ENCODE measurements around the gene VSIG10L.

VSIG10L gene

DNA sequence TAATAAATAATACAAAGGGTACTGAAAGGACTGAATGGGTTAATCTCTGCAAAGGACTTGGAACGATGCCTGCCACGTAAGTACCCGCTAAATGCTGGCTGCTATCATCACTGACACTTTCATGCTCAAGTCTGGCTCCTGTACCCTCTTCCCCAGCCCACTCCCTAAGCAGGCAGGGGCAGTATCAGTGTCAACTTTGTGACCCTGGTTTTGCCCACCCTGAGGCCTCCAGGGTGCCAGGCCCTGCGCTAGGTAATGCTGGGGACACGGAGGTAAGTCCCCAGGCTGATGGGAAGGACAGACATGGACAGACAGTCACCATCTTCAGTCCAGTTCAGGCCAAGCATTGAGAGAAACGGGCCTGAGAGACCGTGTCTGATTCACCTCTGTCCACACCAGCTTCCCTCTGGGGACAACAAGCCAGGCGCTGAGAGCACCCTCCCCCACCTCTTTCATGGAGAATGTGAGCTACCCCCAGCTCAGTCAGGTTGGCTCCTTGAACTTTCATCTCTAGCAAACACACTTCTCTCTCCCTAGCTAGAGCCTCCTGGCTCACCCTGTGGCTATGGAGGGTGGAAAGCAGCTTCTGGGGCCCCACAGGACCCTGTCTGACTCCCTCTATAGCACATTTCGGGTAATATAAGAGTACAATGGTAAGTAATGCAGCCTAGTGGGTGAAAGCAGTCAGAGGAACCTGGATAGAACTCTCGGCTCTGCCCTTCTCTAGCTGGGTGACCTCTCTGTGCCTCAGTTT, 23.4 kb upstream of the VSIG10L start:
- DNase-seq (ENCODE audit: low spot score): peak; percentile 78

DNA sequence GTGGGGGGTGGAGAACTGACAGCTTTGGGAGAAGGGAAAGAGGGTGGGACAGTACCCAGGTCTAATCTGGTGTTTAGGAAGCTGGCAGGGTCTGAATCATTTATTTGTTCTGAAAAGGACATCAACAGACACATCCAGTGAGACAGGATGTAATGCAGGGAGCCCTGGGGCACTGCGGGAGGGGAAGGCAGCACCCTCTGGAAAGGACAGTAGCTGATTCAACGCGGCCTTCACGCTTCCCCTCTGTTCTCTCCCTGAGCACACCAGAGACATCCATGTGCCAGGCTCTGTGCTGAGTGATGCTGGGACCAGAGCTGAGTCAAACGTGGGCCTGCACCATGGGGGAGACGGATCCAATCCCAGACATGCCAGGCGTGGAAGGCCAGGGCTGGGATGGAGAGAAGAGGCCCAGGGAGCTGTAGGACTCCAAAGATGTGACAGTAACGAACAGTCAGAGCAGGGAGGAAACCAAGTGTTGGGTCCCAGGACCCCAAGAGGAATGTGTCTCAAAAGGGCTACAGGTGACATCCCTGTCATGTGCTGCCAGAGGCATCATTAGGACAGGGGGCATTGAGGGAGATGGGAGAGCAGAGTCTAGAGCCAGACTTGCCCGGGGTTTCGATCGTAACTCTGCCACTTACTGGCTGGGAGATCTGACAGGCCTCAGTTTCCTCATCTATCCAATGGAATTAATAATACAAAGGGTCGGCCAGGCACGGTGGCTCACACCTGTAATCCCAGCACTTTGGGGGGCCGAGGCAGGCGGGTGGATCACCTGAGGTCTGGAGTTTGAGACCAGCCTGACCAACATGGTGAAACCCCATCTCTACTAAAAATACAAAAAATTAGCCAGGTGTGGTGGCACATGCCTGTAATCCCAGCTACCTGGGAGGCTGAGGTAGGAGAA, 22.5 kb upstream of the VSIG10L start:
- no peak for DNase-seq (ENCODE audit: low spot score)

GRCh38 chr19:51361239-51361638, 19.3 kb upstream of the VSIG10L start:
- DNase-seq (ENCODE audit: low spot score): no peak

- DNase-seq (ENCODE audit: low spot score): peak; percentile 46
These were observed 17.4 kb upstream of the VSIG10L start for GRCh38 chr19:51359294-51359693.

GRCh38 chr19:51357952-51358351, 16.0 kb upstream of the VSIG10L start:
- no peak for DNase-seq (ENCODE audit: low spot score)

DNA sequence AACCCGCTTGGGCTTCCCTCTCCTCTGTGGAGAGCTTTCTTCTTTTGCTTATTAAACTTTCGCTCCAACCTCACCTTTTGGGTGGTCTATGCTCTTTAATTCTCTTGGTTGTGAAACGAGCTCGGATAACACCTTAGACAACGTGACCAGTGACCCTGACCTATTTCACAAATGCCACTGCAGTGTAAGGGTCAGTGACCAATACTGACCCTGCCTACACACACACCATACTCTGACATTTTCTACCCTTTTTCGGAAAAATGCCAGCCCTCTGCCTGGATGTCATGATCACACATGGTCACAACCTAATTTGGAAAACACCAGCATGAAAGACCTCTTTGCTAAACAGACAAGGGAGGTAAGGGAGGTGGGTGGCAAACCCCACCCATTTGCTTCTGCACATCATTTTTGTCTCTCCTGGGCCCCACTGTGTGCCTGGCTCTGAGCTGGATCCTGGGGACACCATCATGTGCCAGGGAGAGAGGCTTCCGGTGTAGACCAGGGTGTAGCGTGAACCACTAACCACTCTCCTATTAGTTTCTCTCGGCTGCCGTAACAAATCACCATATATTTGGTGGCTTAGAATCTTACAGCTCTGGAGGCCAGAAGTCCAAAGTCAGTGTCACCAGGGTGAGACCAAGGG, 14.3 kb upstream of the VSIG10L start:
- no peak for DNase-seq (ENCODE audit: low spot score)

DNA sequence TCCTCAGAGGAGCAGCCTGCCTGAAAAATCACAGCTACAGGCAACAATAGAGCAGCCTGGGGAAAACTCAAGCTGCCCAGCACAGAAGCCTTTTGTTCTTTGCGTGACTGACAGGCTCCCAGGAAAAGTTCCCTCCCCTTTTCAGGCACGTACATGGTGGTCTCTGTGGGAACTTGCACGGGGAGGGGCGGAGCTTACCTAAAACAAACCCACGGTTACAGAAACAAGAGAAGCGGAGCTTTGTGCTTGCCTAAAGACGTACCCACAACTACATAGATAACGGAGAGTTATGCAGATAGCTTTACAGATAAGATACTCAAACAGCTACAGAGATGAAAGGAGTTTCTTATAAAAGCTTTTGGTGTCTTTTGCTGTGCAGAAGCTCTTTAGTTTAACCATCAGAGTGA, 12.8 kb upstream of the VSIG10L start:
- DNase-seq (ENCODE audit: low spot score): no peak

DNA sequence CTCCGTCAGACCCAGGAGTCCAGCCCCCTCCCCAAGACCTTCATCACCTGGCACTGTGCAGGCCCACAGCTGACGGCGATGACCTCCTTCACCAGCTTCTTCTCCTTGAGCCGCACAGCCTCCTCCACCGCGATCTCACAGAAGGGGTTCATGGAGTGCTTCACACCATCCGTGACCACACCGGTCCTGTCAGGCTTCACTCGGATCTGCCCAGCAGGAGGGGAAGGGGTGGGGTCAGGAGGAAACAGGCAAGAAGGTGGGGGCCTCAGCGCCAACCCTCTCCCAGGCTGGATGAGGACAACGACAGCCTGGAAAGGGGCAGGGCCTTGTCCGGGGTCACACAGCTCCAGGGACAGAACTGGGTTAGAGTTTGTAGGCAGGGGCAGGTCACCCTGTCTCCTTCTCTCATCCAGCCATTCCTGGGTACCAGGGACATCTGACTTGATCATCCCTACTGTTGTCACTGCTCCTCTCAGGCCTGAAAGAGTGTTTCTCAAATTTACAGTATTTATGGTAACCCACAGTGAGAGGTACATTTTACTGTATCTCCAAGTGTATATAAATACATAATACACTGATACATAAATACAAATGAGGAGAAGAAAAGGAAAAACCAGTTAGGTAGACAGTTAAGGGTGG, 12.3 kb upstream of the VSIG10L start:
- no peak for DNase-seq (ENCODE audit: low spot score)

GRCh38 chr19:51352783-51353360, 10.9 kb upstream of the VSIG10L start:
- no peak for DNase-seq (ENCODE audit: low spot score)

DNA sequence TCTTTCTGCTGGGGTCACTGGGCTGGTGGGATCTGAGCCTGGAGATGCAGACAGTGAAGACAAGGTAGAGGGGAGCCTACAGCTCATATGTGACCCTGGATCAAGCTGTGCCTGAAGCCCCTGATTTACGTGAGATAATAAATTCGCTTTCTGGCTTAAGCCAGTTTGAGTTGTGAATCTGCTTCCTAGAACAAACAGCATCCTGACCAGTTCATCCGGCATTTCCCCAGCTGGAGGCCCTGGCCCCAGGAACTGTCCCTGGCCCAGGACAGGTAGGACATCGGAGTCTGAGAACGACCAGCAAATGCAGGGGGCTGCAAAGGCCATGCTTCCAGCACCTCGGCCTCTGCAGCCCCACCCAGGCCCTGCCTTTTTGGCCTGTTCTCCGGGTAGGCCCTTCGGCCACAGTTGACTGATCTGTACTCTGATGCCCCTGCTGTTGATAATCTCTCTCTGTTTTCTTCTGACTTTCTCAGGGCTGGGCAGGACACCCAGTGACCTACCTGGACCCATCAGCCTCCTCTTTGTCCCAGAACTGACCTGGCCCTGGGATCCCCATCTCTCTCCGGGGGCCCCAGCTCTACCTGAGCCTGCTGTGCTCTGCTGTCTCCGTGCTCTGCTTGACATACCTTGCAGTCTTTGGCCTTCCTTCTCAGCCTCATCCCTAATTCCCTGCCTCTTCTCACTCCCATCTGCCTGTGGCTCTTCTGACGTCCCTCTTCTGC, 9.5 kb upstream of the VSIG10L start:
- no peak for DNase-seq (ENCODE audit: low spot score)

DNA sequence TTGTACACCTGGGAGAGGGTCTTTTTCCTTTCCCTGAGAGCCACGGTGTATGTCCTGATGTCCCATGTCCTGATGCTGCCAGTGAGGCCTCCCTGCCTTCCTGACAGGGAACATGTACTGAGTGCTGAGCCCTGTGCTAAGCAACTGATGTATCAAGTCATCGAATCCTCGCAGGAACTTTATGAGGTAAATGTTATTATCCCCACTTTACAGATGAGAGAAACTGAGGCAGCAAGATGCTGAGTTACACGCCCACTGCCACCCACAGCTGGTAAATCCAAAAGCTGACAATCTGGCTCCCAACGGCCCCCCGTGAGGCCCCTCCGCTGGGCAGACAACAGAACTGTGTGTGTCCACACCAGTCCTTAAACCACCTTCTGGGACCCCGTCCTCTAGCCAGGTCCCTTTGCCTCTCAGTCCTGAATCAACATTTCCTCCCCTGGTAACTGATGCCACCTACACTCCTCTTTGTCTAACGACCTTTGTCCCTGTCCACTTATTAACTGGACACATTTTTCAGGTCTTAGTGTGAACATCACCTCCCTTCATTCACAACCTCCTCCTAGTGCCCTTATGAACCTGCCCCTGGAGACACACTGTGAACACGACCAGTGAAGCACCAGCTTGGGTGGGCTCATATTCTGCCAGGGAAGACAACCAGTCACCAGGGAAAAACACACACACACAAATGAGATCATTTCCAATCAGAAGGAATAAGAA, 5.4 kb upstream of the VSIG10L start:
- DNase-seq (ENCODE audit: low spot score): no peak

DNA sequence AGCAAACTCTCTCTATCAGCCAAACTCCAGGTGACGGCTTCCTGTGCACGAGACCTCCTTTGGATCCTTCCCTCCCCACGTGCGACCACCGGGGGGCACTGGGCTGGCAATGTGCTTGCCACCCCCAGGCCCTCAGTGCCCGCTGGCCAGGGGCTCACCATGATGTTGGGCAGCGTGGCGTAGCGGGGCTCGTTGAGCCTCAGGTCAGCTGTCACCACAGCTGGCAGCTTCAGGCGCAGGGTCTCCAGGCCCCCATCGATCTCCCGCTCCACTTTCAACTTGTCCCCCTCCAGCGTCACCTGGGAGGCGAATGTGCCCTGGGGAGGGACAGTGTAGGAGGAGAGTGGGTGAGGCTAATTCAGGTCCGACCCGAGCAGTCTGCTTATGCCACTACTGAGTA, 4.8 kb upstream of the VSIG10L start:
- no peak for DNase-seq (ENCODE audit: low spot score)

GRCh38 chr19:51345076-51345620, 3.2 kb upstream of the VSIG10L start:
- no peak for DNase-seq (ENCODE audit: low spot score)

GRCh38 chr19:51342631-51343569, 961 bp upstream of the VSIG10L start:
- no peak for DNase-seq (ENCODE audit: low spot score)

DNA sequence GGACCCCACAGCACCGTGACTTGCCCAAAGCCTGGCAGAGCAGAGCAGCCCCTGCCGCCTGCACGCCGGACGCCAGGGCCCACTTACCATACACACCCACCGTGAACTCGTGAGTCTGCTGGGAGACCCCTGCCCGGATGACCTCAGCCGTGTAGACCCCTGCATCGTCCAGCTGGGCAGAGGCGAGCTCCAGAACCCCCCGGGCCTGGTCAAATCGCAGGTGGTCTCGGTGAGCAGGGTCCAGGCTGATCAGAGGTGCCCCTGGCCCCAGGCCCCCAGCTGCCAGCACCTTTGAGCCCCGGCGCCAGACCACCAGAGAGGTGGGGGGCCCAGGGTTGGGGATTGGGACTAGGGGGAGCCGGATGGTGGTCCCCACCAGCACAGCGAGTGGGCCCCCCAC, 873 bp downstream of the VSIG10L start:
- DNase-seq (ENCODE audit: low spot score): no peak

GRCh38 chr19:51339687-51340656, 2.0 kb downstream of the VSIG10L start:
- peak; percentile 95 for DNase-seq (ENCODE audit: low spot score)

DNA sequence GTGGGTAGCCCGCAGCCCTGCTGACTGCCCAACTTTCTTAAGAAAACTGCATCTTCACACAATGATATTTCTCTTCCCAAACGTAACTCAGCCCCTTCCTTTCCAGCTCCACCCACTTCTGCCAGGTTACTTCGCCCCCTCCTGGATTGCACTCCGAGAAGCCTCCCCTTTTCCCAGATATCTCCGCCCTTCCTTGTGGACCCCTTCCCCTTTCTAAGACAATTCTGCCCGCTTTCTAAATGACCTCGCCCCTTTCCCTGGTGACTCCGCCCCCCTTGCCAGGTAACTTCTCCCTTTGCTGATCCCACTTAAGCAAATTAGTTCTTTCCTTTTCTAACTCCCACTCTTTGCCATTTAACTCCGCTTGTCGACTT, 2.6 kb downstream of the VSIG10L start:
- no peak for DNase-seq (ENCODE audit: low spot score)

All from RKO (cell line).